Vagina (tissue), 2 donors: ENCODE results near the gene SLC6A16.

Experiments
- POLR2A ChIP-seq, 2 donors: fragments of 450-650 bp; IDR thresholded peaks; one replicate each; pipeline ENCODE4 v1.6.1; 2017; ENCODE audit warnings: antibody characterized with exemption in 2 of 2, mild to moderate bottlenecking in 2 of 2, moderate library complexity in 2 of 2
- POLR2AphosphoS5 ChIP-seq, 2 donors: sonication (generic); formaldehyde crosslinking; IDR thresholded peaks; one replicate each; pipeline ENCODE4 v1.9.0; 2017; ENCODE audit warnings: antibody characterized with exemption in 2 of 2, mild to moderate bottlenecking in 2 of 2, low read depth in 1 of 2; ENCODE audit not compliant: insufficient read depth in 1 of 2
- TF ChIP-seq, protein P1 (sequence below), 3 experiments: fragments of 450-650 bp in 2 of 3; fragments of 200-600 bp in 1 of 3; sonication (generic) in 1 of 3; IDR thresholded peaks; one replicate each; pipeline ENCODE4 v1.5.1; 2017 to 2019; ENCODE audit warnings: antibody characterized with exemption in 3 of 3, mild to moderate bottlenecking in 2 of 3, moderate library complexity in 2 of 3

DNA sequence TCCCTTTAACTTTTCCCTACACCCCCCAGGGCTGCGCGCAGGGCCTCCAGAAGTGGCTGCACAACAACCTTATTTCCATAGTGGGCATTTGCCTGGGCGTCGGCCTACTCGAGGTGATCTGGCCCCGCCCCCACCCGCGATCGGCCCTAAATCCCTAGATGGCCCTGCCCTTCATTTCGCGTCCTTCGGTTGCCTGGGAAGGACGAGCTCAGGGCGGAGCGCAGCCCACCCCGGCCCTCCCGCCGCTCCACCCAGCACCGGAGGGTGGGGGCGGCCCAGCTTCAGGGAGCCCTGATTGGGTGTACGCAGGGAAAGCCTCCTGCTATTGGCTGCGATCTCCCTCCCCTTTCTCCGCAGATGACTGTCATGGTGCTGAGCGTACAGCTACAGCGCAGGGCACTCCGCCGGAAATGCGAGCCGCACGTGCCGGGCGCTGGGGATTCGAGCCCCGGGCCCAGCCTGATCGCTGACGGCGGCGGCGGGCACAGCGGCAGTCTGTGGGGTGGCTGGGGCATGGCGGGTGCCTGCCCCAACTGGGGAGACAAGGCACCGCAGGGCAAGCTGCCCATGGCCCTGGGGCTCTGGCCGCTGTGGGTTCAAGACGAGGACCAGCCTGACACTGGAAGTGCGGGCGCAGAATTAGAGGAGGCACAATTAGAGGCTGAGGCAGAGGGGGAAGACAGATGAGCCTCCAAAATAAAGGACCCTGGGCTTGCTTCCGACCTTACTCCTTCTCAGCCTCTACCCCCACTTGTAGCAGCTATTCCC, 14.5 kb upstream of the SLC6A16 start:
- TF ChIP-seq, protein P1, sequence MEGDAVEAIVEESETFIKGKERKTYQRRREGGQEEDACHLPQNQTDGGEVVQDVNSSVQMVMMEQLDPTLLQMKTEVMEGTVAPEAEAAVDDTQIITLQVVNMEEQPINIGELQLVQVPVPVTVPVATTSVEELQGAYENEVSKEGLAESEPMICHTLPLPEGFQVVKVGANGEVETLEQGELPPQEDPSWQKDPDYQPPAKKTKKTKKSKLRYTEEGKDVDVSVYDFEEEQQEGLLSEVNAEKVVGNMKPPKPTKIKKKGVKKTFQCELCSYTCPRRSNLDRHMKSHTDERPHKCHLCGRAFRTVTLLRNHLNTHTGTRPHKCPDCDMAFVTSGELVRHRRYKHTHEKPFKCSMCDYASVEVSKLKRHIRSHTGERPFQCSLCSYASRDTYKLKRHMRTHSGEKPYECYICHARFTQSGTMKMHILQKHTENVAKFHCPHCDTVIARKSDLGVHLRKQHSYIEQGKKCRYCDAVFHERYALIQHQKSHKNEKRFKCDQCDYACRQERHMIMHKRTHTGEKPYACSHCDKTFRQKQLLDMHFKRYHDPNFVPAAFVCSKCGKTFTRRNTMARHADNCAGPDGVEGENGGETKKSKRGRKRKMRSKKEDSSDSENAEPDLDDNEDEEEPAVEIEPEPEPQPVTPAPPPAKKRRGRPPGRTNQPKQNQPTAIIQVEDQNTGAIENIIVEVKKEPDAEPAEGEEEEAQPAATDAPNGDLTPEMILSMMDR (IDR thresholded peaks at IDR 0.05), result no peak
- TF ChIP-seq POLR2A (IDR thresholded peaks at IDR 0.05) (peak in 1 of 2 donors; percentile 45), POLR2AphosphoS5 (IDR thresholded peaks at IDR 0.05; ENCODE audit: insufficient read depth in 1 of 2, low read depth in 1 of 2) (peak; percentile 76 to 90)
